Neural crest cell (in vitro differentiated cells): ENCODE results near the gene ACAD11. TPM values are rescaled to one million over a fixed set of nuclear protein-coding genes. Genes with fewer than 3 reads are reported as not detected.

ENCODE experiments used
- total RNA-seq: library from RNA; stranded (reverse); gene quantifications from 2 replicates; pipeline ENCODE4 v1.2.1, GENCODE V29; 2021

ACAD11 gene
- total RNA-seq, 1 donor from 2014 or later: 16.7 TPM

Other genes with a start within 250 kb of the ACAD11 start
- gene DNAJC13, start 242.3 kb downstream of the ACAD11 start, total RNA-seq: 36.0 and 37.2 TPM in 2 replicates
- not detected in 2 replicates for gene ACKR4, start 62.5 kb downstream of the ACAD11 start, total RNA-seq
- 49.5 and 50.1 TPM in 2 replicates for gene UBA5, start 520 bp upstream of the ACAD11 start, total RNA-seq
- gene NPHP3, start 62.6 kb upstream of the ACAD11 start, total RNA-seq: 18.9 and 22.6 TPM in 2 replicates